RWPE1 (cell line): ENCODE results near the gene SLC6A6.

Experiments used
- CTCF ChIA-PET: fragments of 350-600 bp; sonication (Branson Sonifier 250); formaldehyde crosslinking; extraction: SDS; loops from one replicate; lab custom pipeline; 2021; lab: Yijun Ruan, JAX
- POLR2A ChIA-PET: fragments of 400-600 bp; formaldehyde crosslinking; extraction: SDS; loops from one replicate; lab custom pipeline; 2020; ENCODE audit warnings: antibody characterized with exemption; ENCODE audit not compliant: low non-redundant PET; lab: Yijun Ruan, JAX
- DNase-seq: peaks from one replicate; pipeline ENCODE4 v3.0.0; 2012; ENCODE audit warnings: low spot score
- H3K27ac ChIP-seq: fragments of 450-650 bp; 2 replicates; pipeline ENCODE4 v1.5.1; 2017
- TF ChIP-seq, protein P1 (sequence below): fragments of 450-650 bp; conservative IDR thresholded peaks from 2 replicates; pipeline ENCODE4 v1.5.1; 2017; ENCODE audit warnings: low read depth, mild to moderate bottlenecking

The SLC6A6 gene

DNA sequence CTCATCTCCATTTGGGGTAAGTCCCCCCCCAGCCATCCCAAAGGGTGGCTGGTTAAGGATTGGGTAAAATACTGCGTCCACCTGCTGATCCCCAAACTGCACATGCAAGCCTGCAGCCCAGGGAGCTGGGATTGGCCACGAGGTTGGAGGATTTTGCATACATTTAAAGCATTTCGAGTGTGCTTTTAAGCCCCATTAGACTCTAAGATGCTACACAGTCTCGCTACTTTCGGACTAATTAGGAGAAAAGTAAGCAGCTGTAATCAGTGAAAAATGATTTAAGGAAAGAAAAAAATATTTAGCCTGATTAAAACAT lies 23.9 kb downstream of the SLC6A6 start:
- no peak for DNase-seq
- CTCF ChIA-PET = interaction anchor here (0.6 kb wide), 1 partner anchor 35 kb away, joined by 3 read pairs; no protein-coding TSS in a partner anchor
- TF ChIP-seq, protein P1, sequence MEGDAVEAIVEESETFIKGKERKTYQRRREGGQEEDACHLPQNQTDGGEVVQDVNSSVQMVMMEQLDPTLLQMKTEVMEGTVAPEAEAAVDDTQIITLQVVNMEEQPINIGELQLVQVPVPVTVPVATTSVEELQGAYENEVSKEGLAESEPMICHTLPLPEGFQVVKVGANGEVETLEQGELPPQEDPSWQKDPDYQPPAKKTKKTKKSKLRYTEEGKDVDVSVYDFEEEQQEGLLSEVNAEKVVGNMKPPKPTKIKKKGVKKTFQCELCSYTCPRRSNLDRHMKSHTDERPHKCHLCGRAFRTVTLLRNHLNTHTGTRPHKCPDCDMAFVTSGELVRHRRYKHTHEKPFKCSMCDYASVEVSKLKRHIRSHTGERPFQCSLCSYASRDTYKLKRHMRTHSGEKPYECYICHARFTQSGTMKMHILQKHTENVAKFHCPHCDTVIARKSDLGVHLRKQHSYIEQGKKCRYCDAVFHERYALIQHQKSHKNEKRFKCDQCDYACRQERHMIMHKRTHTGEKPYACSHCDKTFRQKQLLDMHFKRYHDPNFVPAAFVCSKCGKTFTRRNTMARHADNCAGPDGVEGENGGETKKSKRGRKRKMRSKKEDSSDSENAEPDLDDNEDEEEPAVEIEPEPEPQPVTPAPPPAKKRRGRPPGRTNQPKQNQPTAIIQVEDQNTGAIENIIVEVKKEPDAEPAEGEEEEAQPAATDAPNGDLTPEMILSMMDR = no peak
- POLR2A ChIA-PET = no interaction called here
- H3K27ac ChIP-seq = no peak overlapping the region; the same call in 1 of the 2 replicates

GRCh38 chr3:14428087-14429033 lies 26.0 kb downstream of the SLC6A6 start:
- TF ChIP-seq, protein P1 = no peak
- ChIA-PET CTCF (no interaction called here), POLR2A (no interaction called here)
- no peak for DNase-seq
- H3K27ac ChIP-seq = peak overlapping the region; percentile 26

DNA sequence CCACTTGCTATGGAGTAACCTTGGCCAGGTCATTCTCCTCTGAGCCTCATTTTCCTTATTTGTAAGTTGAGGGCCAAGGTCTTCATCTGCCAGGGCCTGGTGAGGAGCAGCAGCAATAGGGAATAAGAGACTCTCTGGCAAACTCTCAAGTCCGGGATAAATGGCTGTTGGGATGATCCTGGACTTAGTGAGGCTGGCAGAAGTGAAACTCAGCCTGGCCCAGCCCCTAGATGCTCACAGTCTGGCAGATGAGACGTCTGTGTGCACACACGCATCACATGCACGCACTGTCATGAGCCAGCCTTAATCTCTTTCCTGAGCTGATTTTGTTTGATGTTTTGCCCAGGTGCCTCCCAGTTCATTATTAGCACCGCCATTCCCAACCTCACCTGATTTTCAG lies 26.8 kb downstream of the SLC6A6 start:
- no peak for DNase-seq
- H3K27ac ChIP-seq = peak overlapping the region; percentile 26

GRCh38 chr3:14429640-14430039 lies 27.2 kb downstream of the SLC6A6 start:
- TF ChIP-seq, protein P1 = no peak
- POLR2A ChIA-PET = no interaction called here
- CTCF ChIA-PET = interaction anchor here (0.6 to 1.1 kb wide), 3 partner anchors 9 to 39 kb away, joined by 3 read pairs; no protein-coding TSS in a partner anchor
- DNase-seq = no peak
- H3K27ac ChIP-seq = peak overlapping the region; percentile 26; the same call in 1 of the 2 replicates

More for the DNA sequence above, 26.8 kb downstream of the SLC6A6 start:
- TF ChIP-seq, protein P1 = no peak
- CTCF ChIA-PET = interaction anchor here (0.6 kb wide), 2 partner anchors 9 to 39 kb away, joined by 3 read pairs; no protein-coding TSS in a partner anchor
- POLR2A ChIA-PET = no interaction called here

- CTCF ChIA-PET = interaction anchor here (0.6 to 1.1 kb wide), 3 partner anchors 10 to 38 kb away, joined by 3 read pairs; no protein-coding TSS in a partner anchor
- no peak overlapping the region for H3K27ac ChIP-seq
- POLR2A ChIA-PET = no interaction called here
- TF ChIP-seq, protein P1 = no peak
- no peak for DNase-seq
These were observed 27.6 kb downstream of the SLC6A6 start for GRCh38 chr3:14430053-14430452.

GRCh38 chr3:14430706-14431451 lies 28.5 kb downstream of the SLC6A6 start:
- TF ChIP-seq, protein P1 = no peak
- ChIA-PET POLR2A (no interaction called here), CTCF (interaction anchor here (1.1 kb wide), 1 partner anchor 21 kb away, joined by 3 read pairs; no protein-coding TSS in a partner anchor)
- peak overlapping the region; percentile 84 for H3K27ac ChIP-seq
- DNase-seq = no peak
